Stomach (tissue), 9 donors: ENCODE measurements around the gene TGM1. TPM values are rescaled to one million over a fixed set of nuclear protein-coding genes. Genes with fewer than 3 reads are reported as not detected.

Experiments
- DNase-seq, 2 donors: peaks; one replicate each; pipeline versions ENCODE4 v3.0.0 to v3.0.0-alpha.2; 2013 to 2019
- H3K27ac ChIP-seq, 5 donors: fragments of 200-600 bp in 4 of 5; sonication (generic) in 4 of 5; one replicate each; pipeline ENCODE4 v1.5.1; 2013 to 2019; ENCODE audit warnings: mild to moderate bottlenecking in 1 of 5, moderate library complexity in 1 of 5
- H3K27me3 ChIP-seq, 3 donors: fragments of 200-600 bp; sonication (generic); one replicate each; pipeline ENCODE4 v1.5.1; 2017 to 2019; ENCODE audit warnings: mixed run types in 1 of 3
- H3K36me3 ChIP-seq, 4 donors: fragments of 200-600 bp; sonication (generic); 1 replicate in 3 of 4; 2 replicates in 1 of 4; pipeline ENCODE4 v1.5.1; 2016 to 2019
- H3K4me1 ChIP-seq, 4 donors: fragments of 200-600 bp; sonication (generic); one replicate each; pipeline ENCODE4 v1.5.1; 2016 to 2019
- H3K4me3 ChIP-seq, 4 donors: fragments of 200-600 bp; sonication (generic) in 3 of 4; one replicate each; pipeline ENCODE4 v1.5.1; 2016 to 2019; ENCODE audit warnings: mild to moderate bottlenecking in 1 of 4
- H3K9me3 ChIP-seq, 4 donors: fragments of 200-600 bp; sonication (generic); one replicate each; pipeline ENCODE4 v1.5.1; 2016 to 2019
- CTCF ChIP-seq, 7 experiments: fragments of 450-650 bp in 4 of 7; fragments of 200-600 bp in 3 of 7; sonication (generic) in 3 of 7; IDR thresholded peaks; one replicate each; pipeline ENCODE4 v1.5.1; 2016 to 2019; ENCODE audit warnings: antibody characterized with exemption in 7 of 7, control low read depth in 2 of 7, mild to moderate bottlenecking in 1 of 7
- EP300 ChIP-seq: sonication (generic); formaldehyde crosslinking; IDR thresholded peaks from one replicate; pipeline ENCODE4 v1.6.1; 2017; ENCODE audit warnings: antibody characterized with exemption
- POLR2A ChIP-seq, 4 donors: fragments of 450-650 bp; IDR thresholded peaks; one replicate each; pipeline ENCODE4 v1.6.1; 2016; ENCODE audit warnings: antibody characterized with exemption in 4 of 4, control low read depth in 2 of 4, mild to moderate bottlenecking in 1 of 4, moderate library complexity in 1 of 4
- POLR2AphosphoS5 ChIP-seq, 3 donors: sonication (generic); formaldehyde crosslinking; IDR thresholded peaks; one replicate each; pipeline ENCODE4 v1.6.1; 2016; ENCODE audit warnings: antibody characterized with exemption in 3 of 3
- WGBS, 5 donors: extraction: QIAGEN DNeasy Blood & Tissue Kit in 3 of 5; methylation state at CpG; one replicate each; pipeline versions ENCODE4 v1.1.5 to v1.1.7; 2013 to 2018; 5-methylcytosine and 5-hydroxymethylcytosine counted together
- intact Hi-C: fragments of 100-400 bp; cut with DNase I; formaldehyde crosslinking; loops from one replicate; pipeline ENCODE4 v1.15.1; 2023; ENCODE audit warnings: low total_unique reads
- polyA plus RNA-seq, 3 donors: library from polyadenylated mRNA; stranded (reverse); fragments of 200-250 nt; gene quantifications; one replicate each; pipeline ENCODE4 v1.2.3, GENCODE V29; 2013
- total RNA-seq, 5 donors: library from RNA; depleted of rRNA; stranded (reverse); fragments of >200 nt; gene quantifications; one replicate each; pipeline versions ENCODE4 v1.1.0 to v1.2.3, GENCODE V29; 2014 to 2016
- donor health status: healthy with polysubstance abuse.
- donor health status: Bipolar disorder and iron deficiency.
- donor health status: healthy.

Gene TGM1
- total and polyA plus RNA-seq, 8 donors, result 1.7 to 131 (median 5.1) TPM

- TF ChIP-seq EP300 (no peak), CTCF (IDR thresholded peaks at IDR 0.05) (no peak), POLR2AphosphoS5 (IDR thresholded peaks at IDR 0.05) (no peak), POLR2A (IDR thresholded peaks at IDR 0.05) (no peak)
- 80 to 95% (median 84%) methylated on average over 2 of the region's 2 CpGs for WGBS, 5 donors
- no peaks in the 10 kb centered on the region for H3K27me3 ChIP-seq
- H3K4me3 ChIP-seq, result no peak overlapping the region
- H3K4me1 ChIP-seq, result peaks cover 9 to 66% (median 26%) of the 10 kb centered on the region in 4 donors
- peak overlapping the region in 3 of 5 donors; percentile 84 to 98 (median 94) for H3K27ac ChIP-seq
- H3K36me3 ChIP-seq, result peaks cover 16 to 27% (median 26%) of the 10 kb centered on the region in 4 donors
- intact Hi-C loops, result no loop called here
- DNase-seq, result no peak
- no peaks in the 10 kb centered on the region for H3K9me3 ChIP-seq
These were observed 9.5 kb upstream of the TGM1 start for GRCh38 chr14:24272467-24272866.

GRCh38 chr14:24271834-24272263, 8.9 kb upstream of the TGM1 start:
- Histone ChIP-seq H3K27ac (peak overlapping the region; percentile 91 to 99 (median 98)), H3K36me3 (peaks cover 22 to 33% (median 32%) of the 10 kb centered on the region in 4 donors), H3K9me3 (no peaks in the 10 kb centered on the region), H3K27me3 (no peaks in the 10 kb centered on the region), H3K4me3 (peak overlapping the region; percentile 60 to 99 (median 77)), H3K4me1 (peaks cover 9 to 60% (median 26%) of the 10 kb centered on the region in 4 donors)
- 7 to 12% (median 11%) methylated on average over 3 of the region's 3 CpGs for WGBS, 5 donors
- no peak for DNase-seq
- no peak for TF ChIP-seq EP300
- intact Hi-C loops, result no loop called here

- peak within 1 kb of the TSS; percentile 60 to 99 (median 77) for H3K4me3 ChIP-seq
- no peaks in the 10 kb centered on the region for H3K9me3 ChIP-seq
- no peaks in the 10 kb centered on the region for H3K27me3 ChIP-seq
- no peak for TF ChIP-seq EP300
- peak; percentile 75 to 95 (median 89) for TF ChIP-seq POLR2AphosphoS5 (IDR thresholded peaks at IDR 0.05)
- peak in 5 of 7 experiments; percentile 57 to 75 (median 62) for TF ChIP-seq CTCF (IDR thresholded peaks at IDR 0.05)
- TF ChIP-seq POLR2A (IDR thresholded peaks at IDR 0.05), result peak in 1 of 4 donors; percentile 7
- 0 to 5% (median 0%) methylated on average over 9 to 61 of the region's 61 CpGs for WGBS, 5 donors
- peak within 1 kb of the TSS; percentile 91 to 99 (median 98) for H3K27ac ChIP-seq
- peaks cover 28 to 39% (median 37%) of the 10 kb centered on the region in 4 donors for H3K36me3 ChIP-seq
- DNase-seq, result peak; percentile 90 to 98
- intact Hi-C loops, result no loop called here
- peaks cover 9 to 54% (median 26%) of the 10 kb centered on the region in 4 donors for H3K4me1 ChIP-seq
These were observed 8.3 kb upstream of the TGM1 start, which contains the start of gene RABGGTA for GRCh38 chr14:24271134-24271833. TSS of gene RABGGTA (minus strand) at chr14:24271597. CDS start at chr14:24271115, 482 bp downstream.

- 7 to 20% (median 11%) methylated on average over 6 to 13 of the region's 13 CpGs for WGBS, 5 donors
- H3K4me3 ChIP-seq, result peak overlapping the region; percentile 60 to 99 (median 77)
- no peaks in the 10 kb centered on the region for H3K9me3 ChIP-seq
- peak overlapping the region; percentile 91 to 99 (median 98) for H3K27ac ChIP-seq
- no peak for TF ChIP-seq EP300
- no peak for TF ChIP-seq CTCF (IDR thresholded peaks at IDR 0.05)
- no peak for TF ChIP-seq POLR2AphosphoS5 (IDR thresholded peaks at IDR 0.05)
- no peak for TF ChIP-seq POLR2A (IDR thresholded peaks at IDR 0.05)
- peaks cover 9 to 50% (median 26%) of the 10 kb centered on the region in 4 donors for H3K4me1 ChIP-seq
- intact Hi-C loops, result no loop called here
- H3K27me3 ChIP-seq, result no peaks in the 10 kb centered on the region
- peak in 1 of 2 donors; percentile 25 for DNase-seq
- peaks cover 30 to 45% (median 44%) of the 10 kb centered on the region in 4 donors for H3K36me3 ChIP-seq
These were observed 7.7 kb upstream of the TGM1 start for GRCh38 chr14:24270537-24271133.
